PC-9 (cell line): ENCODE results near the gene OR1J2. TPM values are rescaled to one million over a fixed set of nuclear protein-coding genes. Genes with fewer than 3 reads are reported as not detected.
A peak's percentile ranks its signal among the peaks of the same experiment; 100 is the strongest.

ENCODE experiments used
- Bru-seq: library from RNA; stranded (reverse); fragments of 400-500 nt; gene quantifications from one replicate; lab custom pipeline; 2021; lab: Mats Ljungman, UMichigan
- BruChase-seq, 2 experiments: library from RNA; stranded (reverse); fragments of 400-500 nt; gene quantifications; one replicate each; lab custom pipeline; 2021; lab: Mats Ljungman, UMichigan
- BruUV-seq: library from RNA; stranded (reverse); fragments of 400-500 nt; replicated peaks from 2 replicates; lab custom pipeline; 2021; lab: Mats Ljungman, UMichigan
- CTCF ChIA-PET: fragments of 300-600 bp; sonication (Branson Sonifier 250); formaldehyde crosslinking; loops from one replicate; lab custom pipeline; 2022; ENCODE audit warnings: antibody characterized with exemption; lab: Charles Lee
- POLR2A ChIA-PET: fragments of 300-600 bp; sonication (Branson Sonifier 250); formaldehyde crosslinking; loops from one replicate; lab custom pipeline; 2022; ENCODE audit warnings: antibody characterized with exemption; ENCODE audit not compliant: unreplicated experiment; lab: Charles Lee
- DNase-seq, 2 experiments: peaks; one replicate each; pipeline versions ENCODE4 v3.0.0 to v3.0.0-alpha.2; 2015 to 2022; ENCODE audit warnings: mixed read lengths in 1 of 2
- H2AFZ ChIP-seq: fragments of 200-600 bp; sonication (generic); 2 replicates; pipeline ENCODE4 v1.8.1; 2017; ENCODE audit warnings: antibody characterized with exemption
- H3F3A ChIP-seq: fragments of 200-600 bp; sonication (generic); 2 replicates; pipeline ENCODE4 v1.8.1; 2017; ENCODE audit warnings: antibody characterized with exemption, mild to moderate bottlenecking, low read depth; ENCODE audit not compliant: insufficient read depth
- H3K27ac ChIP-seq: fragments of 200-600 bp; sonication (generic); 2 replicates; pipeline ENCODE4 v1.6.1; 2016; ENCODE audit warnings: mixed run types
- H3K27me3 ChIP-seq: fragments of 200-600 bp; sonication (generic); 2 replicates; pipeline ENCODE4 v1.6.1; 2016; ENCODE audit warnings: low read depth, mixed run types; ENCODE audit not compliant: insufficient read depth
- H3K36me3 ChIP-seq: fragments of 200-600 bp; sonication (generic); 2 replicates; pipeline ENCODE4 v1.6.1; 2016; ENCODE audit warnings: low read depth, mixed run types
- H3K4me1 ChIP-seq: fragments of 200-600 bp; sonication (generic); replicated peaks from 2 replicates; pipeline ENCODE4 v1.6.1; 2016; ENCODE audit warnings: mixed run types; ENCODE audit not compliant: insufficient read depth
- H3K4me2 ChIP-seq: fragments of 200-600 bp; sonication (generic); 2 replicates; pipeline ENCODE4 v1.6.1; 2017; ENCODE audit warnings: mixed run types
- H3K4me3 ChIP-seq: fragments of 200-600 bp; sonication (generic); 2 replicates; pipeline ENCODE4 v1.6.1; 2016; ENCODE audit warnings: mixed run types
- H3K79me2 ChIP-seq: fragments of 200-600 bp; sonication (generic); 2 replicates; pipeline ENCODE4 v1.6.1; 2017; ENCODE audit warnings: low read depth, mixed run types
- H3K9me2 ChIP-seq: fragments of 200-600 bp; sonication (generic); 2 replicates; pipeline ENCODE4 v1.8.1; 2017; ENCODE audit warnings: mild to moderate bottlenecking; ENCODE audit not compliant: insufficient read depth
- H3K9me3 ChIP-seq: fragments of 200-600 bp; sonication (generic); 2 replicates; pipeline ENCODE4 v1.8.1; 2016; ENCODE audit warnings: low read depth; ENCODE audit not compliant: insufficient read depth
- H4K20me1 ChIP-seq: fragments of 200-600 bp; sonication (generic); 2 replicates; pipeline ENCODE4 v1.8.1; 2017; ENCODE audit not compliant: insufficient read depth
- CTCF ChIP-seq: fragments of 200-600 bp; sonication (generic); conservative IDR thresholded peaks from 2 replicates; pipeline ENCODE4 v1.6.1; 2017; ENCODE audit warnings: mixed run types, antibody characterized with exemption, mild to moderate bottlenecking, moderate library complexity
- EZH2 ChIP-seq: fragments of 200-600 bp; sonication (generic); IDR thresholded peaks from 2 replicates; pipeline ENCODE4 v1.8.0; 2017; ENCODE audit warnings: antibody characterized with exemption, low read depth
- intact Hi-C: fragments of 100-400 bp; cut with micrococcal nuclease; formaldehyde crosslinking; loops from one replicate; pipeline ENCODE4 v1.10.0; 2022; ENCODE audit not compliant: unreplicated experiment
- long read RNA-seq: library from polyadenylated mRNA; stranded (forward); transcript quantifications from one replicate; pipeline ENCODE4 v2.0.0, GENCODE V29; 2022
- total RNA-seq: library from RNA; stranded (reverse); gene quantifications from 2 replicates; pipeline ENCODE4 v1.2.3, GENCODE V29; 2021

OR1J2 gene
- not detected in 2 replicates for total RNA-seq
- not detected for Bru-seq, nascent RNA
- not detected for BruChase-seq, experiment 1, labeled RNA remaining after a 2-hour chase
- not detected for BruChase-seq, experiment 2, labeled RNA remaining after a 6-hour chase
- long read RNA-seq: 0 reads

DNA sequence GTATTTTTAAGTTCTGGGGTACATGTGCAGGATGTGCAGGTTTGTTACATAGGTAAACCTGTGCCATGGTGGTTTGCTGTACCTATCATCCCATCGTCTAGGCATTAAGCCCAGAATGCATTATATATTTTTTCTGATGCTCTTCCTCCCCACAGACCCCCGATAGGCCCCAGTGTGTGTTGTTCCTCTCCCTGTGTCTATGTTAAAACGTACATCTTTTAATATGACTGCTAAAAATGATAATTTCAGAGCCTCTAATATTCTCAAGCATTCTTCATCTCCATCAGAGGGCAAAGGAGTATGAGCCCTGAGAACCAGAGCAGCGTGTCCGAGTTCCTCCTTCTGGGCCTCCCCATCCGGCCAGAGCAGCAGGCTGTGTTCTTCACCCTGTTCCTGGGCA lies at the start of gene OR1J2:
Gene OR1J2 (plus strand): TSS at position 301 of the 400 bp plus-strand sequence. CDS start 0 bp downstream, at position 301.
- POLR2A ChIA-PET: no interaction called here
- CTCF ChIA-PET: no interaction called here
- BruUV-seq: no TSS peak

GRCh38 chr9:122463828-122464632 lies 46.6 kb upstream of the OR1J2 start:
- Histone ChIP-seq H3K79me2 (no peaks in the 10 kb centered on the region), H2AFZ (no peak overlapping the region), H3K4me1 (no peaks in the 10 kb centered on the region), H3K4me3 (peak overlapping the region; percentile 51; the same call in 1 of the 2 replicates), H3K36me3 (no peaks in the 10 kb centered on the region), H3K27me3 (peaks cover 14% of the 10 kb centered on the region; the same call in 1 of the 2 replicates), H4K20me1 (no peaks in the 10 kb centered on the region), H3K27ac (no peak overlapping the region), H3K9me2 (no peaks in the 10 kb centered on the region), H3K9me3 (no peaks in the 10 kb centered on the region), H3F3A (no peaks in the 10 kb centered on the region), H3K4me2 (peak overlapping the region; percentile 70)
- no peak for DNase-seq
- POLR2A ChIA-PET: no interaction called here
- TF ChIP-seq CTCF (no peak; the same call in 1 of the 2 replicates), EZH2 (no peak)
- intact Hi-C loops: loop anchor here (10.0 kb wide), 1 partner anchor 891 kb away; the partner anchor contains the start of gene CRB2
- no TSS peak for BruUV-seq
- CTCF ChIA-PET: interaction anchor here (0.6 to 1.9 kb wide), 3 partner anchors 26 to 365 kb away, joined by 3 to 13 read pairs (median 4); no protein-coding TSS in a partner anchor

More for the DNA sequence above, at the start of gene OR1J2:
- Histone ChIP-seq H3K27me3 (peaks cover 31% of the 10 kb centered on the region), H3K36me3 (no peaks in the 10 kb centered on the region), H3K9me3 (no peaks in the 10 kb centered on the region), H2AFZ (no peak within 1 kb of the TSS), H4K20me1 (no peaks in the 10 kb centered on the region), H3K79me2 (no peaks in the 10 kb centered on the region), H3K4me1 (no peaks in the 10 kb centered on the region), H3K27ac (no peak within 1 kb of the TSS), H3F3A (no peaks in the 10 kb centered on the region), H3K9me2 (no peaks in the 10 kb centered on the region), H3K4me3 (no peak within 1 kb of the TSS), H3K4me2 (no peak within 1 kb of the TSS)
- DNase-seq: no peak
- TF ChIP-seq CTCF: no peak
- TF ChIP-seq EZH2: no peak
- intact Hi-C loops: no loop called here

- no peaks in the 10 kb centered on the region for H3F3A ChIP-seq
- H2AFZ ChIP-seq: no peak overlapping the region
- H3K4me2 ChIP-seq: peak overlapping the region; percentile 70
- no peaks in the 10 kb centered on the region for H3K4me1 ChIP-seq
- intact Hi-C loops: loop anchor here (1.0 to 10.0 kb wide), 3 partner anchors 345 to 890 kb away; partner anchors contain the start of gene CRB2
- ChIA-PET CTCF (interaction anchor here (0.6 to 1.9 kb wide), 3 partner anchors 25 to 366 kb away, joined by 3 to 13 read pairs (median 4); no protein-coding TSS in a partner anchor), POLR2A (no interaction called here)
- peak overlapping the region; percentile 51; the same call in 1 of the 2 replicates for H3K4me3 ChIP-seq
- no TSS peak for BruUV-seq
- H3K79me2 ChIP-seq: no peaks in the 10 kb centered on the region
- TF ChIP-seq EZH2 (no peak), CTCF (peak; percentile 89)
- H3K9me2 ChIP-seq: no peaks in the 10 kb centered on the region
- H3K27me3 ChIP-seq: peaks cover 21% of the 10 kb centered on the region; the same call in 1 of the 2 replicates
- DNase-seq: peak; percentile 50 to 74
- H3K9me3 ChIP-seq: no peaks in the 10 kb centered on the region
- H3K27ac ChIP-seq: no peak overlapping the region
- no peaks in the 10 kb centered on the region for H4K20me1 ChIP-seq
- no peaks in the 10 kb centered on the region for H3K36me3 ChIP-seq
Measured at GRCh38 chr9:122464633-122465567, 45.7 kb upstream of the OR1J2 start.
